Loucy (cell line): Measurements from ENCODE around the gene ZNF609.

Experiments
- H2AFZ ChIP-seq: fragments of 200-600 bp; sonication (generic); 2 replicates; pipeline ENCODE4 v1.6.0; 2016; ENCODE audit warnings: antibody characterized with exemption, mild to moderate bottlenecking, low read length, moderate library complexity
- H3F3A ChIP-seq: fragments of 200-600 bp; 2 replicates; pipeline ENCODE4 v1.6.0; 2016; ENCODE audit warnings: antibody characterized with exemption, low read depth, mild to moderate bottlenecking
- H3K27me3 ChIP-seq: fragments of 200-600 bp; sonication (generic); 2 replicates; pipeline ENCODE4 v1.6.1; 2014; ENCODE audit warnings: low read length, mild to moderate bottlenecking; ENCODE audit not compliant: insufficient read depth, poor library complexity, severe bottlenecking
- H3K36me3 ChIP-seq: fragments of 200-600 bp; sonication (generic); 2 replicates; pipeline ENCODE4 v1.6.1; 2016; ENCODE audit warnings: low read length; ENCODE audit not compliant: insufficient read depth
- H3K4me1 ChIP-seq: fragments of 200-600 bp; sonication (generic); 2 replicates; pipeline ENCODE4 v1.5.1; 2014; ENCODE audit warnings: low read length, mild to moderate bottlenecking; ENCODE audit not compliant: insufficient read depth, poor library complexity, severe bottlenecking
- H3K4me2 ChIP-seq: fragments of 200-600 bp; sonication (generic); 2 replicates; pipeline ENCODE4 v1.6.0; 2014; ENCODE audit warnings: antibody characterized with exemption, low read length, low read depth, mild to moderate bottlenecking; ENCODE audit not compliant: poor library complexity, severe bottlenecking
- H3K4me3 ChIP-seq: fragments of 200-600 bp; sonication (generic); 2 replicates; pipeline ENCODE4 v1.5.1; 2014; ENCODE audit warnings: low read length, mild to moderate bottlenecking, mixed read lengths; ENCODE audit not compliant: poor library complexity, severe bottlenecking
- H3K79me2 ChIP-seq: fragments of 200-600 bp; sonication (generic); 2 replicates; pipeline ENCODE4 v1.6.1; 2014; ENCODE audit warnings: low read length; ENCODE audit not compliant: insufficient read depth
- H3K9ac ChIP-seq: fragments of 200-600 bp; sonication (generic); 2 replicates; pipeline ENCODE4 v1.6.0; 2014; ENCODE audit warnings: mild to moderate bottlenecking, low read depth, low read length, moderate library complexity; ENCODE audit not compliant: poor library complexity, severe bottlenecking
- H3K9me2 ChIP-seq: fragments of 200-600 bp; sonication (generic); replicated peaks from 2 replicates; pipeline ENCODE4 v1.6.1; 2016; ENCODE audit warnings: low read depth, low read length, mixed read lengths
- H3K9me3 ChIP-seq: fragments of 200-600 bp; sonication (generic); 2 replicates; pipeline ENCODE4 v1.6.1; 2014; ENCODE audit warnings: mild to moderate bottlenecking, antibody characterized with exemption, low read length, low read depth; ENCODE audit not compliant: insufficient read depth
- H4K20me1 ChIP-seq: fragments of 200-600 bp; sonication (generic); 2 replicates; pipeline ENCODE4 v1.6.0; 2014; ENCODE audit warnings: antibody characterized with exemption, low read length, mild to moderate bottlenecking; ENCODE audit not compliant: insufficient read depth, poor library complexity, severe bottlenecking
- CTCF ChIP-seq: fragments of 200-600 bp; sonication (generic); conservative IDR thresholded peaks from 2 replicates; pipeline ENCODE4 v1.5.1; 2014; ENCODE audit warnings: mild to moderate bottlenecking, antibody characterized with exemption, low read length
- EZH2phosphoT487 ChIP-seq: fragments of 200-600 bp; IDR thresholded peaks from 2 replicates; pipeline ENCODE4 v1.6.1; 2018; ENCODE audit warnings: antibody characterized with exemption, mild to moderate bottlenecking, moderate library complexity, borderline replicate concordance

ZNF609 gene

DNA sequence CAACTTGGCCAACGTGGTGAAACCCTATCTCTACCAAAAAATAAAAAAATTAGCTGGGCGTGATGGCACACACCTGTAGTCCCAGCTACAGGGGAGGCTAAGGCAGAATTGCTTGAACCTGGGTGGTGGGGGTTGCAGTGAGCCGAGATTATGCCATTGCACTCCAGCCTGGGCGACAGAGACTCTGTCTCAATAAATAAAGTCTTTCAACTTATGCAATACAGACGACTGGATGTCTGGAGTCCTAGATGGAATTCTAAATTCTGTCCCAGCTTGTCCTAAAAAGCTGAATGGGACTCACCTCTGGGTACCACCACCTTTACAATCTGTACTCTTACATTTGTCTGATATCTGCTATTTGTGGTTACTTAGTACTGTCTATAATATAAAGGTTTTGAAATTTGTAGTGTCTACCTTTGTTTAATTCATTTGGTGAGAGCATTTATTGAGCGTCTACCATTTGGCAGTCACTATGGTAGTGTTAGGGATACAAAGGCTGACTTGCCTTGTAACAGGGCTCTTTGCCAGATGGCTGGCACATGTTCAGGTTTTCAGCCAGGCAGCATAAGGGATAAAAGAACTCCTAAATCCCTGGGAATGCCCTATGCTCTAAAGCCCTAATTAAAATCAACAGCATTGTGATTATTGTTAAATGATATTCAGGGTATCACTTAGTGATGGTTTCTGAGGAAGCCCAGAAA, 7.2 kb upstream of the ZNF609 start:
- Histone ChIP-seq H3K9ac (no peak overlapping the region), H3K36me3 (no peaks in the 10 kb centered on the region; the same call in 1 of the 2 replicates), H4K20me1 (no peaks in the 10 kb centered on the region), H3K4me1 (peaks cover 30% of the 10 kb centered on the region), H3K27me3 (no peaks in the 10 kb centered on the region), H3K9me2 (no peaks in the 10 kb centered on the region), H3K79me2 (no peaks in the 10 kb centered on the region), H3K4me2 (no peak overlapping the region), H3F3A (no peaks in the 10 kb centered on the region), H3K4me3 (no peak overlapping the region), H2AFZ (no peak overlapping the region), H3K9me3 (no peaks in the 10 kb centered on the region)
- no peak for TF ChIP-seq EZH2phosphoT487
- no peak for TF ChIP-seq CTCF

DNA sequence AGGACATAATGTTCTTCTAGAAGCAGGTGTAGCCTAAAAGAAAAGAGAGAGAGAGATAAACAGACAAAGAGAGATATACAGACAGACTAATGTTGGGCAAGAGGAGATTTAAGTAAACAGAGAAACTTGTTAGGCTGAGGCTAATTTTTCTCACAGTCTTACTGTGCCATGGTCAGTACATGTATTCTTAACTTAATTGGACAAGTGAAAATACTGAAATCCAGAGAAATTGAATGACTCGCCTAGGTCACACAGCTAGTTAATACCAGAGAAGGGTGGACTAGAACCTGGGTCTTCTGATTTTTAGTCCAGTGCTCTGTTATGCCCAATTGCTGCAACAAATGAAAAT, 6.7 kb upstream of the ZNF609 start:
- Histone ChIP-seq H2AFZ (no peak overlapping the region), H3K4me2 (no peak overlapping the region), H3F3A (no peaks in the 10 kb centered on the region), H3K9me2 (no peaks in the 10 kb centered on the region), H3K4me3 (no peak overlapping the region), H3K9me3 (no peaks in the 10 kb centered on the region), H3K4me1 (peaks cover 30% of the 10 kb centered on the region), H3K36me3 (no peaks in the 10 kb centered on the region), H3K27me3 (no peaks in the 10 kb centered on the region), H4K20me1 (no peaks in the 10 kb centered on the region), H3K9ac (no peak overlapping the region), H3K79me2 (no peaks in the 10 kb centered on the region)
- TF ChIP-seq CTCF (no peak), EZH2phosphoT487 (no peak)

DNA sequence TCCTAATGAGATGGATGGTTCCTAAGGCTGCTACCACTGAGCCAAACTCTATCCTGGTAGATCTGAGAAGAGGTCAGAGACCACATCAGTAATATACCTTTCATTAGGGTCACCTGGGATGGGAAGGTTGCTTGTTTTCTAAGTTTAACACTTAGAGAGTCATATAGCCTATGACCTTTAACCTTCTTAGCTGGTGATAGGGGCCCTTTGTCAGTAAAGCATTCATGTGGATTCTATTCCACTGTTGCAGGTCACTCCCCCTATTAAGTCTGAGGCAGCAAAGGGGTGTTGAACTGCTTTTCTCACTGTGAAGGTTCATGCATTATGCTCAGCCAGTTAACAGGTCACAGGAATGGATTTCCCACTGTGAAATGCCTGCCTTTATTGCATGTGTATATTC, 6.1 kb upstream of the ZNF609 start:
- H3F3A ChIP-seq = no peaks in the 10 kb centered on the region
- H3K79me2 ChIP-seq = no peaks in the 10 kb centered on the region
- no peaks in the 10 kb centered on the region for H4K20me1 ChIP-seq
- H3K9me2 ChIP-seq = no peaks in the 10 kb centered on the region
- H3K9ac ChIP-seq = no peak overlapping the region
- H3K4me2 ChIP-seq = no peak overlapping the region
- no peaks in the 10 kb centered on the region for H3K36me3 ChIP-seq
- H3K9me3 ChIP-seq = no peaks in the 10 kb centered on the region
- H2AFZ ChIP-seq = no peak overlapping the region
- TF ChIP-seq CTCF = no peak
- TF ChIP-seq EZH2phosphoT487 = no peak
- H3K4me3 ChIP-seq = no peak overlapping the region
- peaks cover 34% of the 10 kb centered on the region for H3K4me1 ChIP-seq
- H3K27me3 ChIP-seq = no peaks in the 10 kb centered on the region
